OCI-LY1 (cell line): ENCODE results near the gene DPM3.

ENCODE experiments used
- H2AFZ ChIP-seq: fragments of 200-600 bp; sonication (generic), shearing (Covaris generic); 2 replicates; pipeline ENCODE4 v1.6.0; 2014; ENCODE audit warnings: antibody characterized with exemption, mild to moderate bottlenecking, low read length
- H3F3A ChIP-seq: fragments of 200-600 bp; sonication (generic), shearing (Covaris generic); 2 replicates; pipeline ENCODE4 v1.6.0; 2014; ENCODE audit warnings: mild to moderate bottlenecking, antibody characterized with exemption, low read length, moderate library complexity; ENCODE audit not compliant: insufficient read depth
- H3K27ac ChIP-seq: fragments of 200-600 bp; sonication (generic); 2 replicates; pipeline ENCODE4 v1.5.1; 2014; ENCODE audit warnings: low read length, mixed run types, mild to moderate bottlenecking, low read depth; ENCODE audit not compliant: poor library complexity, severe bottlenecking
- H3K27me3 ChIP-seq: fragments of 200-600 bp; sonication (generic); 2 replicates; pipeline ENCODE4 v1.6.0; 2014; ENCODE audit warnings: antibody characterized with exemption, mild to moderate bottlenecking, low read length, moderate library complexity; ENCODE audit not compliant: insufficient read depth
- H3K36me3 ChIP-seq: fragments of 200-600 bp; sonication (generic); 2 replicates; pipeline ENCODE4 v1.6.1; 2014; ENCODE audit warnings: mild to moderate bottlenecking, antibody characterized with exemption, low read length, moderate library complexity, mixed read lengths; ENCODE audit not compliant: insufficient read depth
- H3K4me1 ChIP-seq: fragments of 200-600 bp; sonication (generic); 2 replicates; pipeline ENCODE4 v1.5.1; 2014; ENCODE audit warnings: mild to moderate bottlenecking, low read length, moderate library complexity; ENCODE audit not compliant: insufficient read depth, severe bottlenecking
- H3K4me2 ChIP-seq: fragments of 200-600 bp; sonication (generic), shearing (Covaris generic); 2 replicates; pipeline ENCODE4 v1.6.1; 2014; ENCODE audit warnings: low read length
- H3K4me3 ChIP-seq: fragments of 200-600 bp; sonication (generic); 2 replicates; pipeline ENCODE4 v1.5.1; 2014; ENCODE audit warnings: low read length, low read depth, mild to moderate bottlenecking, mixed read lengths; ENCODE audit not compliant: poor library complexity, severe bottlenecking
- H3K79me2 ChIP-seq: fragments of 200-600 bp; shearing (Covaris generic); 2 replicates; pipeline ENCODE4 v1.6.1; 2016; ENCODE audit warnings: mixed run types, low read length, mixed read lengths; ENCODE audit not compliant: insufficient read depth
- H3K9ac ChIP-seq: fragments of 200-600 bp; sonication (generic), shearing (Covaris generic); 2 replicates; pipeline ENCODE4 v1.6.1; 2014; ENCODE audit warnings: mild to moderate bottlenecking, low read length, mixed read lengths
- H3K9me2 ChIP-seq: fragments of 200-600 bp; sonication (generic), shearing (Covaris generic); 2 replicates; pipeline ENCODE4 v1.6.1; 2014; ENCODE audit warnings: low read depth, mild to moderate bottlenecking, low read length, mixed read lengths
- H3K9me3 ChIP-seq: fragments of 200-600 bp; shearing (Covaris generic); 2 replicates; pipeline ENCODE4 v1.6.1; 2014; ENCODE audit warnings: low read length, mixed read lengths
- H4K20me1 ChIP-seq: fragments of 200-600 bp; sonication (generic), shearing (Covaris generic); 2 replicates; pipeline ENCODE4 v1.6.0; 2016; ENCODE audit warnings: mild to moderate bottlenecking, low read length; ENCODE audit not compliant: insufficient read depth
- CTCF ChIP-seq: fragments of 200-600 bp; sonication (generic), shearing (Covaris generic); IDR thresholded peaks from 2 replicates; pipeline ENCODE4 v1.5.1; 2017; ENCODE audit warnings: mild to moderate bottlenecking, antibody characterized with exemption, low read length, moderate library complexity, mixed read lengths
- EZH2 ChIP-seq: fragments of 200-600 bp; sonication (generic), shearing (Covaris generic); IDR thresholded peaks from 2 replicates; pipeline ENCODE4 v1.8.0; 2017; ENCODE audit warnings: borderline replicate concordance, mixed run types, mild to moderate bottlenecking, antibody characterized with exemption, low read length, moderate library complexity, mixed read lengths

DPM3 gene

DNA sequence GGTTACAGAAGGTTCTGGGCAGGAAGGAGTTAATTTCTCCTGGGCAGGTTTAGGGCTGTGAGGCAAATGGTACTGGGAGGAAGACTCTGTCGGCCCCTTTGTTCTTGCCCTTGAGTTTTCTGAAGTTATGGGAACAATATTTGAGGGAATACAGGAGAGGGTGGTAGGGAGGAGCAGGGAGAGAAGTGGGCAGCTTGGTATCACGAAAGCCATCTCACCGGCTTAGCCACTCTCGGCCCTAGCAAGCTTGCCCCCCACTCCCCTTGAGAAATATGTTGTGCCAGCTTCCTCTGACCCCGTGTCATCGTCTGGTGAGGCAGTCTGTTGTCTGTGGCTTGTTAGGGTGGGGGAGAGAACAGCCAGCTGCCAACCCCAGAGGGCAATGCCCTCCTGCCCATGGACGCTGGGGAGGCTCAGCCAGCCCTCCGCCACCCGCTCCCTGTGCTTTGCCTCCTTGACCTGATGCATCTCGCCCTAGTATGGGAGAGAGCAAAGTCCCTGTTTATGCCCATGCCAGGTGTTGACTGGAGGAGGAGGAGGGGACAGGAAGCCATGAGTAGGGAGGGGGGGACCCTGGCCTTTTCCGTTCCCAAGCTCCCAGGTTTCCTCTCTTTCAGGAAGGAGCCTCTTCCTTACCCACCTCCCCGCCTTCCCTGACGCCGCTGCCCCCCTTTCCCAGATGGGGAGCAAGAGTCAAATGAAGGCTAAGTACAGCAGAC is 11.4 kb downstream of the DPM3 start:
- Histone ChIP-seq H3K79me2 (no peaks in the 10 kb centered on the region), H3K4me1 (peaks cover 16% of the 10 kb centered on the region), H2AFZ (no peak overlapping the region), H3K27me3 (0 out of 2 replicates have a peak, but pooled peaks cover 8% of the 10 kb centered on the region), H3K36me3 (no peaks in the 10 kb centered on the region), H3K4me2 (no peak overlapping the region), H4K20me1 (no peaks in the 10 kb centered on the region), H3K9ac (no peak overlapping the region), H3F3A (no peaks in the 10 kb centered on the region), H3K9me2 (no peaks in the 10 kb centered on the region), H3K9me3 (no peaks in the 10 kb centered on the region), H3K4me3 (no peak overlapping the region), H3K27ac (no peak overlapping the region)
- TF ChIP-seq EZH2, result no peak
- no peak for TF ChIP-seq CTCF

DNA sequence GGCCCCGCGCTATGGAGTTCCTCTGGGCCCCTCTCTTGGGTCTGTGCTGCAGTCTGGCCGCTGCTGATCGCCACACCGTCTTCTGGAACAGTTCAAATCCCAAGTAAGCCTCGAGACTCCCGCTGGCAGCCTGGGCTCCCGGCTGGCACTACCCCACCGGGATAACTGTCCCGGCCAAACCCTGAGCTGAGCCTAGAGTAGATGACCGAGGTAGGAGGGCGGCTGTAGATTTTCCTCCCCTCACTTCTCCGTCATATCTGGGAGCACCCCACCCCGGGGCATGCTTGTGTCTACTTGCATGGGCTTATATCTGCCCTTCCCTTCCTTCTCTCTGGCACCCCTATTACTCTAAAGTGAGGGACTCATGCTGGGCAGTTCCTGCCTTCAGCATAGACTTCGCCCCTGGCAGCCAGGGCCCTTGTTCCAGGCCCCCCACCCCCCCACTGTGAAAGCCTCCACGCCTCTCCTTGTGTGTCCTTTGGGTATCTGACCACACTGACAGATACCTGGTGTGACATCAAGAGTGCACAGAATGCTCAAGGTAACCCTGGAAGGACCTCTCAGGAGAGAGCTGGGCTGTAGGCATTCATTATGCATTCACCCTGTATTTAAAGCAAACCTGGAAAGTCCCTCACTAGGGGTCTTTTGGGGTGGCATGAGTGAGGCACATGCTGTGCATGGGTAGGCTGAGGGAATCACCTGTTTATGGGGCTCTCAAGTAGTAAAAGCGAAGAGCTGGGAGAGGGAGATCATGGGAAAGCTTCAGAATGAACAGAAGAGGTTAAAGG is 12.2 kb downstream of the DPM3 start:
- TF ChIP-seq CTCF (no peak), EZH2 (no peak)
- no peaks in the 10 kb centered on the region for H3K9me2 ChIP-seq
- H2AFZ ChIP-seq, result no peak overlapping the region
- H3K4me1 ChIP-seq, result peaks cover 16% of the 10 kb centered on the region
- no peaks in the 10 kb centered on the region for H3K9me3 ChIP-seq
- 0 out of 2 replicates have a peak, but pooled peaks cover 8% of the 10 kb centered on the region for H3K27me3 ChIP-seq
- H4K20me1 ChIP-seq, result no peaks in the 10 kb centered on the region
- no peak overlapping the region for H3K9ac ChIP-seq
- peak overlapping the region; percentile 49 for H3K4me3 ChIP-seq
- no peaks in the 10 kb centered on the region for H3K36me3 ChIP-seq
- no peaks in the 10 kb centered on the region for H3K79me2 ChIP-seq
- H3K27ac ChIP-seq, result no peak overlapping the region
- peak overlapping the region; percentile 73; the same call in 1 of the 2 replicates for H3K4me2 ChIP-seq
- H3F3A ChIP-seq, result no peaks in the 10 kb centered on the region

DNA sequence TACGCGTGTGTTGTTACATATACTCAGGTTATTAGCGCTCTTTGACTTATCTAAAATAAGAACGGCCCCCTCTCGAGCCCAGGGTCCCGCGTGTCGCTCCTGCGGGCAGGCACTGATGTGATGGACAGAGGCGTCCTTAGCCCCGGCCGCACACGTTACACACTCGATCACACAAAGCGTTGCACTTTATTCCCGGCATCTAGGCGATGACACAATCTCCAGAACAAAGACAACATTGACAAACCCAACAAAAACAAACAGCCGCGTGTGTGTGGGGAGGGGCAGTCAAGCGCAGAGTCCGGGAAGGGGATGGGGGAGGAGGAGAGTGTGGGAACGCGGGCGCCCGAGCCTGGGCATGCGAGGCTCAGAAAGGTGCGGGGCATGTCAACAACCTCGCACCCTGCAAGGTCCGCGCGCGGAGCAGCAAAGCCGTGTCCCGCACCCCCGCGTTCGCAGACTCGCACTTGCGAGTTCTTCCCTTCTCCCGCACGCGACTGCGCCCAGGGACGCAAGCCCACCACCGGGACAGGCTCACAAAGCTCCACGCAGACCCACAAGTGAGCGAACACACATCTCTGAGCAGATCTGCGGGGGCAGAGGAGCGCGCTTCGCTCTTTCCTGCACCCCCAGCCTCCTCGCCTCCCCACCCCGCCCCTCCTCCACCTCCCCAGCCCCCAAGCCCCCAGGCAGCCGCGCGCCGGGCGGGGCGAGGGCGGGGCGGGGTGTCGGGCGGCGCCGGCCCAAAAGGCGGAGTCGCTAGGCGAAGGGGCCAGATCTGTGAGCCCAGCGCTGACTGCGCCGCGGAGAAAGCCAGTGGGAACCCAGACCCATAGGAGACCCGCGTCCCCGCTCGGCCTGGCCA is 13.0 kb downstream of the DPM3 start, which contains the start of gene EFNA1:
Gene EFNA1, plus strand, starts transcription at position 772 of the 862 bp plus-strand sequence. CDS start 102 bp downstream, outside the sequence.
- no peaks in the 10 kb centered on the region for H3K9me3 ChIP-seq
- H3K4me2 ChIP-seq, result peak within 1 kb of the TSS; percentile 73
- peaks cover 16% of the 10 kb centered on the region for H3K4me1 ChIP-seq
- H2AFZ ChIP-seq, result no peak within 1 kb of the TSS
- no peaks in the 10 kb centered on the region for H3K36me3 ChIP-seq
- 0 out of 2 replicates have a peak, but pooled peaks cover 8% of the 10 kb centered on the region for H3K27me3 ChIP-seq
- no peaks in the 10 kb centered on the region for H3K79me2 ChIP-seq
- H3F3A ChIP-seq, result no peaks in the 10 kb centered on the region
- no peak within 1 kb of the TSS for H3K27ac ChIP-seq
- H3K4me3 ChIP-seq, result peak within 1 kb of the TSS; percentile 49
- no peak within 1 kb of the TSS; the same call in 1 of the 2 replicates for H3K9ac ChIP-seq
- H4K20me1 ChIP-seq, result no peaks in the 10 kb centered on the region
- TF ChIP-seq CTCF (no peak), EZH2 (no peak)
- no peaks in the 10 kb centered on the region for H3K9me2 ChIP-seq
